Prostate gland (tissue), 2 donors: ENCODE measurements around the gene RANBP3.

Experiments
- CTCF ChIP-seq, 4 experiments: fragments of 200-600 bp in 2 of 4; fragments of 450-650 bp in 2 of 4; sonication (generic) in 2 of 4; IDR thresholded peaks; 1 replicate in 3 of 4; 2 replicates in 1 of 4; pipeline ENCODE4 v1.5.1; 2016 to 2019; ENCODE audit warnings: antibody characterized with exemption in 4 of 4, mild to moderate bottlenecking in 2 of 4, moderate library complexity in 2 of 4
- POLR2A ChIP-seq: fragments of 450-650 bp; IDR thresholded peaks from one replicate; pipeline ENCODE4 v1.6.1; 2016; ENCODE audit warnings: antibody characterized with exemption, mild to moderate bottlenecking
- POLR2AphosphoS5 ChIP-seq: sonication (generic); formaldehyde crosslinking; IDR thresholded peaks from one replicate; pipeline ENCODE4 v1.6.1; 2017; ENCODE audit warnings: antibody characterized with exemption

- TF ChIP-seq CTCF (IDR thresholded peaks at IDR 0.05) (no peak), POLR2A (no peak), POLR2AphosphoS5 (no peak)
Measured at GRCh38 chr19:5975388-5975728, 2.6 kb downstream of the RANBP3 start.
